HG03045 (cell line): Measurements from ENCODE around the gene MMRN2.
"Not testable (repeated sequence)": the region's sequence is repeated elsewhere in the genome, so short reads cannot be mapped to it uniquely, and the experiment has no call there.

ENCODE experiments used
- ATAC-seq: cut with Tn5 transposase; IDR thresholded peaks from one replicate; pipeline ENCODE4 v1.9.1; 2021; ENCODE audit warnings: mild to moderate bottlenecking, moderate library complexity; ENCODE audit not compliant: unreplicated experiment

MMRN2 gene, protein sequence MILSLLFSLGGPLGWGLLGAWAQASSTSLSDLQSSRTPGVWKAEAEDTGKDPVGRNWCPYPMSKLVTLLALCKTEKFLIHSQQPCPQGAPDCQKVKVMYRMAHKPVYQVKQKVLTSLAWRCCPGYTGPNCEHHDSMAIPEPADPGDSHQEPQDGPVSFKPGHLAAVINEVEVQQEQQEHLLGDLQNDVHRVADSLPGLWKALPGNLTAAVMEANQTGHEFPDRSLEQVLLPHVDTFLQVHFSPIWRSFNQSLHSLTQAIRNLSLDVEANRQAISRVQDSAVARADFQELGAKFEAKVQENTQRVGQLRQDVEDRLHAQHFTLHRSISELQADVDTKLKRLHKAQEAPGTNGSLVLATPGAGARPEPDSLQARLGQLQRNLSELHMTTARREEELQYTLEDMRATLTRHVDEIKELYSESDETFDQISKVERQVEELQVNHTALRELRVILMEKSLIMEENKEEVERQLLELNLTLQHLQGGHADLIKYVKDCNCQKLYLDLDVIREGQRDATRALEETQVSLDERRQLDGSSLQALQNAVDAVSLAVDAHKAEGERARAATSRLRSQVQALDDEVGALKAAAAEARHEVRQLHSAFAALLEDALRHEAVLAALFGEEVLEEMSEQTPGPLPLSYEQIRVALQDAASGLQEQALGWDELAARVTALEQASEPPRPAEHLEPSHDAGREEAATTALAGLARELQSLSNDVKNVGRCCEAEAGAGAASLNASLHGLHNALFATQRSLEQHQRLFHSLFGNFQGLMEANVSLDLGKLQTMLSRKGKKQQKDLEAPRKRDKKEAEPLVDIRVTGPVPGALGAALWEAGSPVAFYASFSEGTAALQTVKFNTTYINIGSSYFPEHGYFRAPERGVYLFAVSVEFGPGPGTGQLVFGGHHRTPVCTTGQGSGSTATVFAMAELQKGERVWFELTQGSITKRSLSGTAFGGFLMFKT

GRCh38 chr10:86957471-86958115 is at the start of gene MMRN2:
Gene MMRN2, minus strand, starts transcription at chr10:86957615. Its CDS starts 74 bp downstream, at chr10:86957541.
- ATAC-seq: no peak

- ATAC-seq: not testable (repeated sequence)
These were observed 49.7 kb upstream of the MMRN2 start for GRCh38 chr10:87007124-87007523.

GRCh38 chr10:87000491-87000890 is 43.1 kb upstream of the MMRN2 start:
- no peak for ATAC-seq

DNA sequence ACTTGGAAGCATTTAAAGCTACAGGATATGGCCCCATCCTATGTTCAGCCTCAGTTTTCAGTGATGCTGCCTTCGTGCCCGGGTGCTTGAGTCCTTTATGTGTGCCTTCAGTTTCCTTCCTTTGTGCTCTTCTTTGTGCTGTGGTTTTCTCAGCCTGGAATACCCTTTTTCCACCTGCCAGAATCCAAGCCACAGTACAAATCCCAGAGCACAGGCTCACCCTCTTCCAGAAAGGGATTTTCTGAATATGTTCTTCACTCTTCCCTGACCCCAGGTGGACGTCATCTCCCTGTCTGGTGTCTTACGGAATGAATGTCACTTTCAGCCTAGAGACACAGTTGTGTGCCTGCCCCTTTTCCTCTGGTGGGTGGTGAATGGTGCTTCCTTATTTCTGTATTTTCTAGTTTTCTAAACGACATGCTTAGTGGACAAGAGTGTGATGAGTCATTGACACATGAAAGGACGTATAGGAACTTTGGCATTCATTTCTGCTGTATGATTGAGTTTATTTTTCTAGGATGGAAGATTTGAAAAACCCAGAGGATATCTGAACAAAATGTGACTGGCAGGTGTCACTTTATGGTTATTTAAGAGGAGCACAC is 42.5 kb upstream of the MMRN2 start:
- ATAC-seq: not testable (repeated sequence)

- no peak for ATAC-seq
These were observed 35.5 kb upstream of the MMRN2 start for GRCh38 chr10:86992929-86993328.

DNA sequence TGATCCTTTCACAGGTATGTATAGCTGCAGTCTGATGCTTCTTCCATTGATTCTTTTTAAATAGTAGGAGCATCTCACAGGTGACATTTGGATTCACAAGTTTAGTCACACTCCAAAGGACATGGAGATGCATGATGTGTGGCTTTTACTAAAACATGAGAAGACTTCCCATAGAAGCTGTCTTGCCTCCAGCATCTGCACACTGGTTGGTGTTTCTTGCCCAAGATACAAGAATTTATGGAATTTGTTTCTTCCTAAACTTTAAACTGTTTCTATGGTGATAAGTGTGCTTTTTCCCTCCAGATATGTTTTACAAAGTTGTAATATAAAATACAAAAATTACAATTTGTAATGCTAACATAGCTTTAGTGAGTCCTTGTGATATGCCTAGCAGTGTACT is 35.0 kb upstream of the MMRN2 start:
- no peak for ATAC-seq

DNA sequence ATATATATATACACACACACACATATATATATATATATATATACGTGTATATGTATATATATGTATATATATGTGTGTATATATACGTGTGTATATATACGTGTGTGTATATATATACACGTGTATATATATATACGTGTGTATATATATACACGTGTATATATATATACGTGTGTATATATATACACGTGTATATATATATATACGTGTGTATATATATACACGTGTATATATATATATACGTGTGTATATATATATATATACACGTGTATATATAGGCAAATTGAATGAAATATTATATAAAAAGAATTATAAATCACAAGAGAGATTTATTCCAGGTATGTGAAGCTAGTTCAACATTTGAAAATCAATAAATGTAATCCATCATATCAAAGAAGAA is 33.9 kb upstream of the MMRN2 start:
- ATAC-seq: not testable (repeated sequence)

- no peak for ATAC-seq
These were observed 31.1 kb upstream of the MMRN2 start for GRCh38 chr10:86988520-86988919.

DNA sequence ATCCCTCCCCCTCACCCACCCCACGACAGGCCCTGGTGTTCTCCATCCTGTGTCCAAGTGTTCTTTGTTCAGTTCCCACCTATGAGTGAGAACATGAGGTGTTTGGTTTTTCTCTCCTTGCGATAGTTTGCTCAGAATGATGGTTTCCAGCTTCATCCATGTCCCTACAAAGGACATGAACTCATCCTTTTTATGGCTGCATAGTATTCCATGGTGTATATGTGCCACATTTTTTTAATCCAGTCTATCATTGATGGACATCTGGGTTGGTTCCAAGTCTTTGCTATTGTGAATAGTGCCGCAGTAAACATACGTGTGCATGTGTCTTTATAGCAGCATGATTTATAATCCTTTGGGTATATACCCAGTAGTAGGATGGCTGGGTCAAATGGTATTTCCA is 27.1 kb upstream of the MMRN2 start:
- not testable (repeated sequence) for ATAC-seq

DNA sequence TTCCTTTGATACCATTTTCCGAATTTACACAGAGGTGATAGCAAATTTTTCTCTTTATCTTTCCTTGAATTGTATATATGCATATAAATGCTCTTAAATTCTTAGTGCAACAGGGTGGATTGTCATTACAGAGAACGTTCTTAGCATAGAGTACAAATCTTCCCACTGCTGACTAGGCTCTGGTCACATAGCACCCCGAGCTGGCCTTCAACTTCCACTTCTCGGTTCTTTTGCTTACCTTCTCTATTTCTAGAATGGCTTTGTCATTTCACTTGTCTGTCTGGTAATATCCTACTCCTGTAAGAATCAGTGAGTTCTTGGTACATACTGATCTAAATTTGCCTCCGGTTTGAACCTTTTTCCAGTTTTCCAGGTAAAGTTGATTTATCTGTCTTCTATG is 24.3 kb upstream of the MMRN2 start:
- ATAC-seq: no peak

DNA sequence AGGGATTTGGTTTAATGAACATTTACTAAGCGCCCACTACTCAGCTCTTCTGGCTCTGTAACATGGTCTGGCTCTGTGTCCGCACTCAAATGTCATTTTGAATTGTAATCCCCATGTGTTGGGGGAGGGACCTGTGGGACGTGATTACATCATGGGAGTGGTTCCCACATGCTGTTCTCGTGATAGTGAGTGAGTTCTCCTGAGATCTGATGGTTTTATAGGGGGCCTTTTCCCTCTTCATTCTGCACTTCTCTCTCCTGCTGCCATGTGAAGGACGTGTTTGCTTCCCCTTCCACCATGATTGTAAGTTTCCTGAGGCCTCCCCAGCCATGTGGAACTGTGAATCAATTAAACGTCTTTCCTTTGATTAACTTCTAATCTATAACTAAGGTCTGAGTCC is 23.6 kb upstream of the MMRN2 start:
- ATAC-seq: not testable (repeated sequence)

DNA sequence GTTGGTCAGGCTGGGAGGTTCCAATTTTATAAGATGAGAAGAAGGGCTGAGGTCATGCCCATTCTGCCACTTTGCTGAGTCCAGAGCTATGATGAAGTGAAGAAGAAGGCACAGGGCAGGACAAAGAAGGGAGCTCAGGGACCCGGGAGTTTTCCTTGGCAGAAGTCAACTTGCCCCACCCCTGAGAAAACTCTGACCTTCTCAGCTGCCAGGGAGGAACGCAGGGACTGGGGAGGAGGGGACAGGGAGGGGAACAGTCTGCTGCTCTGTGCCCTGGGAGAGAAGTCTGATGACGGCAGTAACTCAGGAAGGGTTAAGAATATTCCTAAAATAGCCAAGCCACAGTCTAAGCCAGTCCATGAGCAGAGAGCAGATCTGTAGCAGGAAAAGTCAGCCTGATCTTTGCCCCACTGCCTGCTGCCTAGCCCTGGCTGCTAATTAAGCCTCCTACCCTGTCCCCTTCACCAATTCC is 22.6 kb upstream of the MMRN2 start:
- ATAC-seq: no peak

GRCh38 chr10:86979296-86979818 is 21.9 kb upstream of the MMRN2 start:
- no peak for ATAC-seq

GRCh38 chr10:86978457-86978856 is 21.0 kb upstream of the MMRN2 start:
- ATAC-seq: not testable (repeated sequence)

- ATAC-seq: no peak
These were observed 19.1 kb upstream of the MMRN2 start for GRCh38 chr10:86976362-86977056.

DNA sequence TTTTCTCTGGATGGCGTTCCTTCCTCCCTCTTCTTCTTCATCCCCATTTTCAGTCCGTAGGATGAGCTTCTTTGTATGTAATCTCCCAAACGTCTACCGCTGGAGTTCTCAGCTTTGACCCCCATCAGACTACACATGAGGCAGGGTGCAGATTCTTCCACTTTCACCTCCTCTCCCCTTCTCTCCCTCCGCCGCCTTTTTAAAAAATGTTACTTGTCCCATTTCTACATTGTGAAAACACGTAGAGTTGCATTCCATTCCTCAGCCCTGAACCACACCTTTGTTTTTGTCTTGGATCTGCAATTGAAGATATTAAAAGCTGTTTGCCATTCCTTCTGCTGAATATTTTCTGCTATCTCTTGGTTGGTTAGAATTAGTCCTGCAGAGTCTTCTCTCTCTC is 17.1 kb upstream of the MMRN2 start:
- ATAC-seq: no peak

DNA sequence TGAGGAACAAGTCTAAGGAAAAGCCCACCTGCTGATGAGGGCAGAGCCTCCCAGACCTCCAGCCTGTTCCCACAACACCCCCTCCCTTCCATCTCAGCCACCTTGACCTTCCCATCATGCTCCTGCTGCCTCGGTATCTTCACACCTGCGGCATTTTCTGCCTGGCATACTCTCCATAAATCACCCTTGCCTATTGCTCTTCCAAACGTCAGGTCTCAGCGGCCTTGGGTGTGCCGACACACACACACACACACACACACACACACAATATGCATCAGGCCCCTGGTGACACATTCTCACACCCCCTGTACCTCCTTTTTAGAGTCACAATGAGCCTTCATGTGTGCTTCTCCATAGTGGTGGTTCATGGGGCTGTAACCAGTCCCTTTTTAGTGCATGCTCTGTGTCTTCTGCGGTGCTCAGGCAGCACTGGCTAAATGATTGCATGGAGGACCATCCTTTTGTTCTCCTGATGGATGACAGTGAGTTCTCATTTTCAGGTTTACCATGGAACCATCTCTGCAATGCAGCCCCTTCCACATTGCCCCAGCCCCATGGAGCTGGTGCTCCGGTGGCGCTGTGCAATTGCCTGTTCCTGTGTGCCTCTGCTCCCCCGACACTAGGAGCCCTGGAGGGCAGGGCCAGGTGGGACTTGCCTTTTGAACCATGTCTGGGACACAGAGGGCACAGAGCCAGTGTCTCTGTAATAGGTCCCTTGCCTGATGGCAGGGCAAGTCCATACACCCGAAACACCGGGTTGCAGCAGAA is 15.4 kb upstream of the MMRN2 start:
- ATAC-seq: no peak

DNA sequence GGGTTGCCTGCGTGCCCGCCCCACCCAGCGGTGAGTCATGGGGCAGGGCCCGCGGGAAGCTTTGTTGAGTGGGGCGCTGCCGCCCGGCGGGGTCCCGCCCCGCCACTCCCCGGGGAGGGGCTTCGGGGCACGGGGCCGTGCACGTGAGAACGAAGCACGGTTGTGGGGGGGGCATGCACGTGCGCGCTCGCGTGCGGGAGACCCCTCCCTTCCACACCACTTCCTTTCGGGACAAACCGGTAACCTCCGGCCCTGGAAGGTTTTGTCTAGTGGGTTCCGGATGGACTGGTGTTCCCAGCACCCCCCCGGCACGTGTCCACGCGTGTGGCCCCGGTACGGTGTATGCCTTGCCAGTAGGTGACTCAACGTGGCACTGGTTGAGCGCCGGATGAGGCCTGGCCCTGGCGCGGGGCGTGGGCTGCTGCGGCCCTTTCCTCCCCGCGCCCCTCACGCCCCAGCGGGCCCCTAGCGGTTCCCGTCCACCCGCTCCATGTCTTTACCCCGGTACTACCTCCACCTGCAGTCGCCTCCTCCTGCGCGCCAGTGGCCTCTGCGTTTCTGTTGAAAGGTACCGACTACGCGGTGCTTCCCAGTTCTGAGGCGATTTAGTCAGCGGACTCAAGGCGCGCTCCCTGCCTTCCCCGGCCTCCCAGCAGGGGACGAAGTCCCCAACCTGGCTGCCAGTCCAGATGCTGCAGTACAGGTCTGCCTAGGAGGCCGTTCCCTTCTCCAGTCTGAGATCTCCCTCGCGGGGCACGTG is 14.0 kb upstream of the MMRN2 start:
- peak; percentile 78 for ATAC-seq

DNA sequence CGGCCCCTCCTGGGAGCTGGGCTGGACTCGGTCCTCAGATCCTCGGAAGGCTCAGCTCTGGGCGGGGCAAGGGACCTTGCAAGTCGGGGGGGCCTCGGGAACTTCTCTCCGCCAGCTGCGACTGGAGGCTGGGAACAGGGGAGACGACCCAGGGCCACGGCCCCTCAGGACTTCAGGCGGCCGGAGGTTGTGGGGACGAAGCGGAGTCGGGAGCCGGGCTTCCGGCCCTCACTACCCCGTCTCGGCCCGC is 13.5 kb upstream of the MMRN2 start:
- ATAC-seq: no peak
